Thoracic aorta (tissue), 2 donors: ENCODE data around the gene OXCT1. TPM values are rescaled to one million over a fixed set of nuclear protein-coding genes. Genes with fewer than 3 reads are reported as not detected.

Experiments used
- ATAC-seq: fragments of 150-250 bp; one replicate; pipeline ENCODE4 v1.8.0; 2017; ENCODE audit warnings: low read depth; ENCODE audit not compliant: insufficient number of reproducible peaks, low FRiP score
- DNase-seq: peaks from one replicate; pipeline ENCODE4 v3.0.0-alpha.2; 2020; ENCODE audit warnings: low spot score
- H3K27ac ChIP-seq, 2 donors: fragments of 200-600 bp; sonication (generic); 1 replicate in 1 of 2; 2 replicates in 1 of 2; pipeline ENCODE4 v1.5.1; 2016; ENCODE audit warnings: mild to moderate bottlenecking in 2 of 2, moderate library complexity in 2 of 2
- H3K27me3 ChIP-seq: fragments of 200-600 bp; sonication (generic); replicated peaks from 2 replicates; pipeline ENCODE4 v1.6.0; 2016; ENCODE audit warnings: mild to moderate bottlenecking; ENCODE audit not compliant: insufficient read depth
- H3K36me3 ChIP-seq: fragments of 200-600 bp; sonication (generic); one replicate; pipeline ENCODE4 v1.5.1; 2016
- H3K4me1 ChIP-seq, 2 donors: fragments of 200-600 bp; sonication (generic); 1 replicate in 1 of 2; 2 replicates in 1 of 2; pipeline versions ENCODE4 v1.5.1 to v1.6.0; 2016; ENCODE audit warnings: low read depth in 2 of 2, mild to moderate bottlenecking in 1 of 2; ENCODE audit not compliant: control insufficient read depth in 1 of 2
- H3K4me3 ChIP-seq: fragments of 200-600 bp; sonication (generic); 2 replicates; pipeline ENCODE4 v1.5.1; 2016; ENCODE audit warnings: mild to moderate bottlenecking
- H3K9me3 ChIP-seq: fragments of 200-600 bp; sonication (generic); 2 replicates; pipeline ENCODE4 v1.5.1; 2016
- CTCF ChIP-seq: fragments of 200-600 bp; sonication (generic); IDR thresholded peaks from one replicate; pipeline ENCODE4 v1.5.1; 2019; ENCODE audit warnings: antibody characterized with exemption
- total RNA-seq, 2 donors: library from RNA; depleted of rRNA; stranded (reverse); fragments of >200 nt; gene quantifications; one replicate each; pipeline versions ENCODE4 v1.1.0 to v1.2.3, GENCODE V29; 2016

The OXCT1 gene
- total RNA-seq, 2 donors from 2014 or later = 19.6 to 30.6 TPM

GRCh38 chr5:41682641-41683040 lies 187.6 kb downstream of the OXCT1 start:
- H3K4me3 ChIP-seq = no peak overlapping the region
- H3K27ac ChIP-seq = no peak overlapping the region
- no peak for DNase-seq
- H3K9me3 ChIP-seq = peaks cover 3% of the 10 kb centered on the region
- no peak for TF ChIP-seq CTCF
- H3K36me3 ChIP-seq = no peaks in the 10 kb centered on the region
- H3K4me1 ChIP-seq = no peaks in the 10 kb centered on the region
- ATAC-seq = no peak
- no peaks in the 10 kb centered on the region for H3K27me3 ChIP-seq

GRCh38 chr5:41681840-41682239 lies 188.4 kb downstream of the OXCT1 start:
- H3K36me3 ChIP-seq = no peaks in the 10 kb centered on the region
- H3K4me1 ChIP-seq = no peaks in the 10 kb centered on the region
- DNase-seq (no peak), ATAC-seq (no peak)
- peaks cover 3% of the 10 kb centered on the region for H3K9me3 ChIP-seq
- no peak for TF ChIP-seq CTCF
- H3K27me3 ChIP-seq = no peaks in the 10 kb centered on the region
- H3K27ac ChIP-seq = no peak overlapping the region
- no peak overlapping the region for H3K4me3 ChIP-seq

Other genes starting within 250 kb of the OXCT1 start
- 10 to 100 TPM; 14.1 to 22.9 TPM for gene RIMOC1, start 33.9 kb upstream of the OXCT1 start, total RNA-seq
- 10 to 100 TPM; 16.2 TPM for gene FBXO4, start 54.9 kb upstream of the OXCT1 start, total RNA-seq